HG03175 (cell line): ENCODE results near the gene CDC14A.

ENCODE experiments used
- ATAC-seq: cut with Tn5 transposase; IDR thresholded peaks from one replicate; pipeline ENCODE4 v1.9.1; 2021; ENCODE audit warnings: mild to moderate bottlenecking, moderate library complexity; ENCODE audit not compliant: unreplicated experiment

CDC14A gene

DNA sequence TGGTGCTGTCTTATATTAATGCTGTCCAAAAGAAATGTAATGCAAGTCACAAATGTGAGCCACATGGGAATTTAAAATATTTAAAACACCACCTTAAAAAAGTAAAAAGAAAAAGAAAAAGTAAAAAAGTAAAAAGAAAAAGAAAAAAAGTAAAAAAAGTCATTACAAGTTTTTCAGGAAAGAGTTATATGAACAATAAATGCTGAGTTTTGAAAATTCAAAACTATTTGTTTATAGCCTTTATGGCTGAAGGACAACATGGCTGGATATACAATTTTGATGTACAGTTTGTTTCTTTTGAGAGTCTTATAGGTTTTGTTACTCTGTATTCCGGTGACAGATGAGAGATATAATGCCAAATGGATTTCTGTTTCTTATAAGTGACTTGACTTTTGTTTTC, 214.8 kb downstream of the CDC14A start:
- no peak for ATAC-seq
